GM15510 (cell line): ENCODE data around the gene TMEM88.
A peak's percentile ranks its signal among the peaks of the same experiment; 100 is the strongest.

Experiments used
- POLR2A ChIP-seq: IDR thresholded peaks from 3 replicates; pipeline ENCODE4 v1.6.1; 2011; ENCODE audit warnings: borderline replicate concordance; ENCODE audit not compliant: insufficient read length; ENCODE audit errors: extremely low read depth

The TMEM88 gene

GRCh38 chr17:7845359-7846062 lies 9.4 kb upstream of the TMEM88 start:
- no peak for TF ChIP-seq POLR2A

- TF ChIP-seq POLR2A: no peak
Observed at GRCh38 chr17:7846063-7846735, 8.7 kb upstream of the TMEM88 start.

- no peak for TF ChIP-seq POLR2A
Observed at GRCh38 chr17:7846765-7847661, 7.9 kb upstream of the TMEM88 start.

GRCh38 chr17:7848131-7848579 lies 6.7 kb upstream of the TMEM88 start:
- no peak for TF ChIP-seq POLR2A

GRCh38 chr17:7848739-7849129 lies 6.1 kb upstream of the TMEM88 start:
- no peak for TF ChIP-seq POLR2A

GRCh38 chr17:7849130-7849750 lies 5.6 kb upstream of the TMEM88 start:
- TF ChIP-seq POLR2A: no peak

GRCh38 chr17:7849751-7850504 lies 4.9 kb upstream of the TMEM88 start:
- TF ChIP-seq POLR2A: no peak

- no peak for TF ChIP-seq POLR2A
Observed at GRCh38 chr17:7850701-7851437, 4.0 kb upstream of the TMEM88 start.

- TF ChIP-seq POLR2A: peak; percentile 54
Observed at GRCh38 chr17:7851438-7852261, 3.2 kb upstream of the TMEM88 start.

- TF ChIP-seq POLR2A: no peak
Observed at GRCh38 chr17:7852262-7852670, 2.6 kb upstream of the TMEM88 start.

GRCh38 chr17:7852919-7853690 lies 1.8 kb upstream of the TMEM88 start:
- TF ChIP-seq POLR2A: no peak

- TF ChIP-seq POLR2A: no peak
Observed at GRCh38 chr17:7853691-7854038, 1.2 kb upstream of the TMEM88 start.

- no peak for TF ChIP-seq POLR2A
Observed at GRCh38 chr17:7854078-7854777, 638 bp upstream of the TMEM88 start.
